GM18526 (cell line): ENCODE measurements around the gene BAK1.

Experiments used
- POLR2A ChIP-seq: IDR thresholded peaks from 3 replicates; pipeline ENCODE4 v1.6.1; 2011; ENCODE audit not compliant: insufficient read length; ENCODE audit errors: extremely low read depth

The BAK1 gene

GRCh38 chr6:33595001-33595846, 15.1 kb upstream of the BAK1 start:
- no peak for TF ChIP-seq POLR2A

- TF ChIP-seq POLR2A = no peak
These were observed 13.3 kb upstream of the BAK1 start for GRCh38 chr6:33593414-33593727.

DNA sequence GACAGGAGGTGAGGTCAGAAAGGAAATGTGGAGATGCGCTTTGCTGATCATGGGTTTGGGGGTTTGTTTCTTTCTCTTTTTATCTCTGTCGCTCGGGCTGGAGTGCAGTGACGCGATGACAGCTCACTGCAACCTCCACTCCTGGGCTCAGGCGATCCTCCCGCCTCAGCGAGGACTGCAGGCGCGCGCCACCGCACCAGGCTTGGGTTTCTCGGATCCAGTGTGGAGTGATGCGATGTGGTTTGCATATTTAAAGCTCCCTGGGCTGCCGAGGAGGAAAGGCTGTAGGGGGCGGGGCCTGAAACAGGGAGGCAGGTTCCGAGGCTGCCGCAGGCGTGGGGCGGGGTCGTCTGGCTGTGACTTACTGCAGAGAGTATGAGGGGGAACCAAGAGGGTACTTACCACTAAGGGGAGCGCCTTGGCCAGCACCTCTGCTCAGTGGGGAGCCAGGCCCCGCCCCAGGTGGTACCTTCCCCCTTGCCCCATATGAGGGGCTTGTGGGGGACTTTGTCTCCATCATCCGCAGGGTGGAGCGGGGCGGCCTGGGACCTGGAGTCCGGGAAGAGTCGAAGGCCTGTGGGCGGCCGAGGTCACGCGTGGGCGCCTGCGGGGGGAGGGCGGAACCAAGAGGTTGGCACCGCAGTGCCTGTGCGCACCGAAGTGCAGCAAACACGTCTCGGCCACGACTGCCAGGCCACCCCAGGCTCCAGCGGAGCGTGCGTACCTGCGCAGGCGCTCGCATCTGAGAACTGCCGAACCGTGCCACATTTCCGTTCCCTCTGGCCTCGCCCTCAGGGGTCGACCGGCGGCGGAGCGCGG, 12.7 kb upstream of the BAK1 start:
- peak; percentile 47 for TF ChIP-seq POLR2A

- no peak for TF ChIP-seq POLR2A
These were observed 12.2 kb upstream of the BAK1 start for GRCh38 chr6:33592280-33592594.

- TF ChIP-seq POLR2A = no peak
These were observed 11.5 kb upstream of the BAK1 start for GRCh38 chr6:33591424-33592032.

DNA sequence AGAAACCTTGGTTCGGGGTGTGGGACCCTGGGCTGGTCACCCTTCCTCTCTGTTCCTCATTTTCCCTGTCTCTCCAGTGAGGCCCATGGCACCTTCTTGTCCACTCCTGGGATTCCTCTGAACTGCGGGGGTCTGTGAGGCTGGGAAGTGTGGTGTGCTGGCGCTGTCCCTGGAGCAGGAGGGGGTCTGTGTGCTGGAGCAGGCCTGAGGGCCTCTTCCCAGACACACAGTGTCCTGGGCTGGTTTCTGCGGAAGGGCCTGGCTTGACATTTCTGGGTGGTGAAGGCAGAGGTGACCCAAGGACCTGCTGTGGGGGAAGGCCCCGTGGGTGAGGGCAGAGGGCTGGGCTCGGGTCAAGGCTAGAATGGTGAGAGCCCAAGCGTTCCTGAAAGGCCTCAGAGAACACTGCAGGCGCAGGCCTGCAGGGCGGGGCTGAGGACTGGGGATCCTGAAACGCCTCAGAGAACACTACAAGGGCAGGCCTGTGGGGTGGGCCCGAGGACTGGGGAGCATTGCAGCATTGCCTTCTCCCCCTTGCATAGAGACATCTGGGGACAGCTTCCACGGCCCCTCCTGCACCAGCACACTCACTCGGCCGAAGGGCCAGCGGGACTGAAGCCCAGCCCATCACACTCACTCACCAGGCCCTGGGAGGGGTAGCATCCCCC, 10.6 kb upstream of the BAK1 start:
- no peak for TF ChIP-seq POLR2A

GRCh38 chr6:33589731-33590530, 9.9 kb upstream of the BAK1 start:
- no peak for TF ChIP-seq POLR2A

- TF ChIP-seq POLR2A = no peak
These were observed 9.3 kb upstream of the BAK1 start for GRCh38 chr6:33589392-33589730.

DNA sequence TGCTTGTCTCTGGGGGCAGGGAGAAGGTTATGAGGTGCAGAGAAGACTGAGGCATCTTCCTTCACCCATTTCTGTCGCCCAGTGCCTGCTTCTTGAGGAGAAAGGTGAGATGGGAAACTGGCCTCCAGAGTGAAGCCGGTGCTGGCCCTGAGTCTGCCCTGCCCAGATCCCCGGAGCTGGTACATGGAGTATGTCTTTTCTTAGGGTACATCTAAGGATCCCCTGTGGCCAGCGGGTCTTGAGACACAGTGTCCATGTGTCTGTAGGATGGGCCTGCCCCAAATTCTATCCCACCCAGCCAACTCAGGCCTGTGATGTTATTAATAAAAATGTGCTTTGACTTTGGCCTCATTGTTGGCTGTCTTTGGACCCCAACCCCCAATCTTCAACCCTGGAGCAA, 8.8 kb upstream of the BAK1 start:
- TF ChIP-seq POLR2A = no peak

DNA sequence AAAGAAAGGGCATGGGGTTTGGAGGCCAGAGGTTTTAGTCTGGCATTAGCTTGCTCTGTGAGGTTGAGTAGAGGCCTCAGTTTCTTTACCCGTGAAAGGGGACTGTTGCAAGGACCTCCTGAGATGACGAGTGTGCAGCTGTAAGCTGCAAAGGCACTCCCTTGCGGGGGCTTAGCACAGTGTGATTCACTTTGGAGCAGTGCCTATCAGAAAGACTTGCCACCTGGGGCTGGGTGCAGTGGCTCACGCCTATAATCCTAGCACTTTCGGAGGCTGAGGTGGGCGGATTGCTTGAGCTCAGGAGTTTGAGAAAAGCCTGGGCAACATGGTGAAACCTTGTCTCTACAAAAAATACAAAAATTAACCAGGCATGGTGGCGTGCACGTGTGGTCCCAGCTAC, 7.5 kb upstream of the BAK1 start:
- no peak for TF ChIP-seq POLR2A

DNA sequence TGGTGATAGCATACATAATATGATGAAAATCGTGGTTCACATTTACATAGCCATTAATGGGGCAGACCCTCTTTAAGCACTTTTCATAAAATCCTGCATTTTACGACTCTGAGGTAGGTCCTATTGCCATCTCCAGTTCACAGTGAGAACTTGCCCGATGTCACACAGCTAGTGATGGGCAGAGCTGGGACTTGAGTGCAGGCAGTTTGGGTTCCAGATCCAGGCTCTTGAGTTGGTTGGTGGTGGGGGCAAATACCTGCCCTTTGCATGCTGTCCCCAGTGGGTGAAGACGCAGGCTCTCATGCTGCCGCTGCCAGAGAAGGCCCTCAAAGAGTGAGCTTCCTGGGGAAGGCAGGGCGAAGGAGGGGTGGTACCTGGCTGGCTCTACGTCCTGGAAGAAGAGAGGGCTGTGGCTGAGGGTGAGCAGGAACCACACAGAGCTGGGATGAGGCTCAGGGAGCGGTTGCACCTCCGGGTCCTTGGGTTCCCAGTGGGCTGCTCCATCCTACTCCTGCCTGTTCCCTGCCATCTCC, 6.1 kb upstream of the BAK1 start:
- TF ChIP-seq POLR2A = peak; percentile 1

DNA sequence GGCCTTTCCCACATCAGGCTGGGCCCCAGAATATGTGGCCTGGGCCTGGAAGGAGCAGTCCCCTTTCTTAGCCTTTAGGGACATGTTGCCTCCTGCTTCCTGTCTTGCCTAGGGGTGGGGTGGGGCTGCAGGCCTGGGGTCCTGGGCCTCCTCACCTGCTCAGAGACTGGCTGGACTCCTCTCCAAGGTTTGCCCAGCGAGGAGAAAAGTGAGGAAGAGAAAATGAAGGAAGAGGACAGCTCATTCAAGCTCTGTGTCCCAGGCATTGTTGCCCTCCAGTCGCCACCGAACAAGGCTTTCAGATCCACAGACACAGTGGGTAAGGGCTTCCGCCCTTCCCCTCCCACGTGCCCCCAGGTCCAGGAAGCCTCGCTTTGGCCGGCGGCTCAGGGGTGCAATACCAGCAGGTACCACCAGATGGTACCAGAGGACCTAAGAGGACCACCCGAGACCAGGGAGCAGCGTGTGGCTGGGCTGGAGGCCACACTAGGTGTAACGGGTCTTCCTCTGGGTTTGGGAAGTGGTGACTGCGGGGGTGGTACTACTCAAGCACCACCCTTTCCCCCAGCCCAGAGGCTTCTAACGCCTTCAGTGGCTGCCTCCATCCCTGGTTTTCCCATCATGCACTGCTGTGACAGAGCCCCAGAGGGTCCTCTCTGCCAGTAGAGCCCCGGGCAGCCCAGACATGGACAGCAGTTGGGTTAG, 5.5 kb upstream of the BAK1 start:
- peak; percentile 22 for TF ChIP-seq POLR2A

GRCh38 chr6:33584700-33585402, 4.8 kb upstream of the BAK1 start:
- no peak for TF ChIP-seq POLR2A
